Heart left ventricle (tissue), 13 donors: ENCODE data around the gene TTBK1.

Experiments used
- CTCF ChIP-seq, 12 donors: fragments of 200-600 bp; sonication (generic) in 4 of 12; IDR thresholded peaks; one replicate each; pipeline versions ENCODE4 v1.5.0 to v1.8.0; 2018 to 2022; ENCODE audit warnings: antibody characterized with exemption in 12 of 12, mild to moderate bottlenecking in 5 of 12
- POLR2A ChIP-seq, 2 donors: fragments of 450-650 bp; IDR thresholded peaks; one replicate each; pipeline ENCODE4 v1.6.1; 2017; ENCODE audit warnings: antibody characterized with exemption in 2 of 2, mild to moderate bottlenecking in 2 of 2, moderate library complexity in 2 of 2
- donor health status: ischemic (EF 13 %, LVEDD 7.1; RV severe dilation, severe dysfunction).
- donor health status: DM: no; HTN: yes; CAD: no.
- donor health status: DM: no; HTN: no; CAD: no.
- donor health status: ischemic (EF 25% LVEDD 6.9; RV normal size, moderate dysfunction).
- donor health status: ischemic (EF 25% LVEDD 5.7; RV mildly dilated, moderate dysfunction).
- donor health status: ischemic (EF 35%, LVEDD 5.7; RV mildly dilated, moderate dysfunction).
- donor health status: nonischemic (EF 11% LVEDD 7.7; RV severe dilation, severe dysfunction).
- donor health status: DM: yes; HTN: yes; CAD: no.
- donor health status: PGD.
- donor health status: ischemic (EF 29% LVEDD 5.4; RV normal size, mild dysfunction).
- donor health status: nonischemic (EF 23%, LVEDD 6.1; RV moderate dilation, normal function).

DNA sequence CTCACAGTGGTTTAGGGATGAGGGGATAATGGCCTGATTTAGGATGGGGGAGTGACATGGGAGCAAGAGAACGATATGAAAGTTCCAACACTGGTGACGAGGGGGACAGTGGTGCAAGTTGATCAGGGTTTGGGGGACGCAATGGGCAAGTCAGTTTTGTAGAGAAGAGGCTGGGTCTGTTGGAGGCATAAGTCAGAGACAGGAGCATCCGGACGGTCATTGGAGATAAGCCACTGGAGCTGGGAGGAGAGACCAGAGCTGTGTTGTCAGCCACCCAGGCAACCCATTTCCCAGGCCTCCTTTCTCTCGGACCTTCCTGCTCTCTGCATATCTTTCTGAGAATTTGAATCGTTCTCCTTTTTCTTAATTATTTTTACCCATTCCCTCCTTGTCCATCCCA lies 23.5 kb upstream of the TTBK1 start:
- TF ChIP-seq CTCF (IDR thresholded peaks at IDR 0.05), result no peak
- TF ChIP-seq POLR2A (IDR thresholded peaks at IDR 0.05), result no peak
